GM19193 (cell line): ENCODE results near the gene STPG3.

Experiments used
- POLR2A ChIP-seq: IDR thresholded peaks from 4 replicates; pipeline ENCODE4 v1.6.1; 2011; ENCODE audit not compliant: insufficient read depth, insufficient read length; ENCODE audit errors: extremely low read depth

STPG3 gene

GRCh38 chr9:137245450-137246421, 5.3 kb upstream of the STPG3 start:
- TF ChIP-seq POLR2A, result no peak

GRCh38 chr9:137247135-137247915, 3.8 kb upstream of the STPG3 start:
- TF ChIP-seq POLR2A, result no peak

GRCh38 chr9:137247916-137248175, 3.2 kb upstream of the STPG3 start:
- no peak for TF ChIP-seq POLR2A

- TF ChIP-seq POLR2A, result no peak
Measured at GRCh38 chr9:137250329-137251193, 525 bp upstream of the STPG3 start.

GRCh38 chr9:137251490-137252268, 593 bp downstream of the STPG3 start:
- TF ChIP-seq POLR2A, result no peak

- no peak for TF ChIP-seq POLR2A
Measured at GRCh38 chr9:137252555-137253506, 1.7 kb downstream of the STPG3 start.

- no peak for TF ChIP-seq POLR2A
Measured at GRCh38 chr9:137253717-137254623, 2.9 kb downstream of the STPG3 start.

GRCh38 chr9:137254624-137255447, 3.8 kb downstream of the STPG3 start, which contains the start of gene NELFB:
Gene NELFB (plus strand): TSS chr9:137255327.
- peak; percentile 72 for TF ChIP-seq POLR2A

- TF ChIP-seq POLR2A, result no peak
Measured at GRCh38 chr9:137255448-137256114, 4.5 kb downstream of the STPG3 start.

- no peak for TF ChIP-seq POLR2A
Measured at GRCh38 chr9:137256362-137256761, 5.3 kb downstream of the STPG3 start.

- no peak for TF ChIP-seq POLR2A
Measured at GRCh38 chr9:137256856-137257255, 5.8 kb downstream of the STPG3 start.
